KG1 (cell line): Measurements from ENCODE around the gene RBM41.
A peak's percentile ranks its signal among the peaks of the same experiment; 100 is the strongest.
"Not testable (repeated sequence)": the region's sequence is repeated elsewhere in the genome, so short reads cannot be mapped to it uniquely, and the experiment has no call there.

Experiments used
- DNase-seq: peaks from one replicate; lab custom pipeline; 2025; lab: John Stamatoyannopoulos, UW

Gene RBM41

DNA sequence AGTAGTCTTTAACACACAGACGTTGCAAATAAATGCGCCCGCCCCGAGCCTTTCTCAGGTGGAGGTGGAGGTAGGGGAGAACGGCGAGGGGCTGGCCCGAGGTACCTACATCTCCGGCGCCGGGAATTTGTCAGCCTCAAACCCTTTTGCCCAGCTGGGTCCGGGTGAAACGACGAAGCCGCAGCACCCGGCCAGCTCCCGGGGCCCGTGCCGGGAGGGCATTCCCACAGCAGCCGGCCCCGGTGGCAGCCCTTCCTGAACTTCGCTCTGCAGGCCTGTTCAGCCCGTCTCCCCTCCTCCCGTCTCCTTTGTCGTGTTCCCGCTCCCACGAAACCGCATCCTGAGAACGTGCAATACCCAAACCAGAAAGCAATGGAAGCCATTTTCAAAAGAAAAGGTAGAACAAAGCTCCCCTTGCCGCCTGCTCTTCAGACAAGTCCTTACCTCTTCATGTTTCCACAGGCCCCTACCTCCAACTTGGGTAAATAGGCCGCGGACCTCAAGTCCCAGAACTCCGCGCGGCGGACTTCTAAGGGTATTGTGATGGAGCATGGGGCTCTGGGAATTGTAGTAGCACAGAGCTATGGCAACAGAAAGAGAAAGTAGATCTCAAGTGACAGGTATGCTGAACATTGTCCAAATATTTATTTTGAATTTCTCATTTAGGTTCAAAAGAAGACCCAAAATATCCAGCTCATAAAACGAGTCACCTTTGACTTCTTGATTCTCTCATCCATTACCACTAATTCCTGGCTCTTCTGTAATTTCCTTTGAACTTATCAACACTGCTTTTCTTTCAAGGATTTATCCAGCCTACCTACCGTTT lies at the start of gene RBM41:
Gene RBM41, minus strand, starts transcription at position 501 of the 826 bp plus-strand sequence. Its CDS starts 49 bp downstream, at position 452.
- DNase-seq, result peak; percentile 26

DNA sequence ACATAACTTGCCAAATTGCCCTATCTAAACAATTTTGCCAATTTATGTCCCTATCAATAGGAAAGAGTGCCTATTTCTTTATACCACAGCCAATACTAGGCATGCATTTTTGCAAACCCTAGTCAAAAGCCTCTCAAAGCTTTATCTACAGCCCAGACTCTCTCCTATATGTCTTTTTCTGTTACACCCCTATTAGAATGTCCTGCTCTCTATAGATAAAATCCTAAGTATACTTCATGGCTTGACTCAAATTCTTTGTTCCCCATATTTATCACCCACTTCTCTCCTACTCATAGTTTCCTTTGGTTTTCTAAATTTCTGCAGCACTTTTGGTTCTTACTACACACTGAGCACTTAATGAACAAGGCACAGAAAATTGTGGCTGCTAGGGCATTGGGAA lies 49.6 kb upstream of the RBM41 start:
- DNase-seq, result no peak

- no peak for DNase-seq
Observed at GRCh38 chrX:107167163-107167921, 48.7 kb upstream of the RBM41 start.

DNA sequence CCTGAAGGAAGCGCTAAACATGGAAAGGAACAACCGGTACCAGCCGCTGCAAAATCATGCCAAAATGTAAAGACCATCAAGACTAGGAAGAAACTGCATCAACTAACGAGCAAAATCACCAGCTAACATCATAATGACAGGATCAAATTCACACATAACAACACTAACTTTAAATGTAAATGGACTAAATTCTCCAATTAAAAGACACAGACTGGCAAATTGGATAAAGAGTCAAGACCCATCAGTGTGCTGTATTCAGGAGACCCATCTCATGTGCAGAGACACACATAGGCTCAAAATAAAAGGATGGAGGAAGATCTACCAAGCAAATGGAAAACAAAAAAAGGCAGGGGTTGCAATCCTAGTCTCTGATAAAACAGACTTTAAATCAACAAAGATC lies 39.0 kb upstream of the RBM41 start:
- DNase-seq, result not testable (repeated sequence)

- not testable (repeated sequence) for DNase-seq
Observed at GRCh38 chrX:107155621-107156430, 37.2 kb upstream of the RBM41 start.

DNA sequence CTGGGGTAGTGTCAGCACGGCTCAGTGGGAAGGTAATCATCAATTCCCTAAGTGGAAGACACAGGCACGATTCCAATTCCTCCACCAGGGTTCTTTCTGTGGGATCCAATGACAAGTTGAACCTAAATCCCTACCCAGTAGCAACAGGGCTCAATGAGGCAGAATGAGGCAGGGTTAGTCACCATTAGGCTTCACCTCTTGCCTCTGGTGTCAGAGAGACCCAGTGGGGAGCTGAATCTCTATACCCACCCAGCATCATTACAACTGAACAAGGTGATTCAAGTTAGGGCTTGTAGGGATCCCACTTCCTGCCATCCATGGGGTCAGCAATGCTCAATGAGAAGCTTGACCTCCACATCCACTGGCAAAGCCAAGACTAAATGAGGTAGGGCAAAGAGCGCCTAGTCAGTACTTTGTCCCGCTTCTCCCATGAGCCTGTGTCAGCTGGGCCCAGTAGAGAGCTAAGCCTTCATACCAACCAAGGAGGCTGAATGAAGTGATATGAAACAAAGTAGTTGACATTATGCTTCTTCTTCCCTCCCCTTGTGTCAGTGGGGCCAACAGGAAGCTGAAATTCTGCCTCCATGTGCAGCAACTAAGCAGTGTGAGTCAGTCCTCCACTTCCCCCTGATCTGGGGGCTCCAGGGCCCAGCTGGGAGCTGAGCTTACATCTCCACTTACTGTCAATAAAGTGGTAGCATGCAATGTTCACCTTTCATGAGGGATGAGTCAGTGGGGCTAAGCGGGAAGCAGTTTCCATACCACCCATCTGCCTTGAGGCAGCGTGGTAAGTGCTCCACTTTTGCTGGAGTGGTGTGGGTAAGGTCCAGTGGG lies 36.4 kb upstream of the RBM41 start:
- no peak for DNase-seq

- no peak for DNase-seq
Observed at GRCh38 chrX:107153005-107153404, 34.4 kb upstream of the RBM41 start.

DNA sequence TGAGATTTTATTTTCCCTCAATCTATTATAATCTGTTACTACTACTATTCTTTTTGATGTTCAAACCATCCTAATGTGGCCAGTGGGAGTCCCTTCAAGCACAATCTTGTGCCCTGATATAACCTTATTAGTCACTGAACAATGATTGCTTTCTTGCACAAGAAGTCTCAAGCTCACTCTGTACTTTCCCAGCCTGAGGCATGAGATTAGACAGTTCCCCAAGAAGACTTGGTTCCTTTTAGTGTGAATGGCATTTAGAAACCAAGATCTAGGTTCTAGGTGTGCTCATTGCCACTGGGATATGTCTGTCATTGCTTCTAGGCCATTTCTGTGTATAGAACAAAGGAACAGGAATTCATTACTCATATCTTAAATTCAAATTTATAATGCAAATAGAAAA lies 28.0 kb upstream of the RBM41 start:
- DNase-seq, result no peak

GRCh38 chrX:107135965-107136307 lies 17.3 kb upstream of the RBM41 start:
- no peak for DNase-seq

- no peak for DNase-seq
Observed at GRCh38 chrX:107135049-107135964, 16.7 kb upstream of the RBM41 start.

DNA sequence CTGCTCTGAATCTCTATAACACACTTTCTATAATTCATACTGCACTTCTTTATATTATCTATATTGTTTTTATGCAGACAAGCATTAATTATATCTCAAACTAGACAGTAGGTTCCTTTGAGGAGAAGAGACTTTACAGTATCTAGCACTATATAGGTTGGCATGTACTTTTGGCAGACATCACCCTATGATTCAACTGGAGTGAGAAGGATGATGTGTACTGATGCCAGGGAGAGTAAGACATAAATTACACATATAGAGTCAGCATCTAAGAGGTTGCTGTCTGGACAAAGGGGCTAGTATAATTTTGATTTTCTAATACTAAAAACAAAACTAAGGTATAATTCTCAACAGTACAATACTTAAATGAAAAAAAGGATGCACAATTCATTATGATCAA lies 5.1 kb upstream of the RBM41 start:
- no peak for DNase-seq

- DNase-seq, result no peak
Observed at GRCh38 chrX:107119283-107119682, 661 bp upstream of the RBM41 start.

DNA sequence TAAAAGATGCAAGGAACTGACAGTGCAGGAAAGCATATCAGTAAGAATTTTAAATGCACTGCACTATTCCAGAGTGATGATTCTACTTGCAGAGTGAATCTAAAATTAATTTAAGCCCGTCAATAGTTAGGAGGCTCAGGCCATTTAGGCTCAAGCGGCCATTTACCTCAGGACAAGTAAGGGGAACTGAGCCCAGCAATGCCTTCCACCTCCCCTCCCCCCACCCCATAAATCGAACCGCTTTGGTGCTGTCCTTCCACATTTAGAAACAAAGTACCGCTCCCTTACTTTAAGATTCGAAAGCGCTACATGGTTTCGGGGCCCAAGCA lies 665 bp downstream of the RBM41 start:
- no peak for DNase-seq

GRCh38 chrX:107107459-107107858 lies 11.2 kb downstream of the RBM41 start:
- no peak for DNase-seq

- DNase-seq, result no peak
Observed at GRCh38 chrX:107102980-107103379, 15.6 kb downstream of the RBM41 start.

GRCh38 chrX:107076158-107076557 lies 42.5 kb downstream of the RBM41 start:
- DNase-seq, result no peak

DNA sequence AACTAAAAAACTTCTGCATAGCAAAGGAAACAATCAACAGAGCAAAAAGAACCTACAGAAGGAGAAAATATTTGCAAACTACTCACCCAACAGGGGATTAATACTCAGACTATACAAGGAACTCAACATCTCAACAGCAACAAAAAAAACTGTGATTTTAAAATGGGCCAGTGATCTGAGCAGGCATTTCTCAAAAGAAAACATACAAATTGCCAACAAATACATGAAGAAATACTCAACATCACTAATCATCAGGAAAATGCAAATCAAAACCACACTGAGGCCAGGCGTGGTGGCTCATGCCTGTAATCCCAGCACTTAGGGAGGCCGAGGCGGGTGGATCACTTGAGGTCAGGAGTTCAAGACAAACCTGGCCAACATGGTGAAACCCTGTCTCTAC lies 60.9 kb downstream of the RBM41 start:
- not testable (repeated sequence) for DNase-seq

DNA sequence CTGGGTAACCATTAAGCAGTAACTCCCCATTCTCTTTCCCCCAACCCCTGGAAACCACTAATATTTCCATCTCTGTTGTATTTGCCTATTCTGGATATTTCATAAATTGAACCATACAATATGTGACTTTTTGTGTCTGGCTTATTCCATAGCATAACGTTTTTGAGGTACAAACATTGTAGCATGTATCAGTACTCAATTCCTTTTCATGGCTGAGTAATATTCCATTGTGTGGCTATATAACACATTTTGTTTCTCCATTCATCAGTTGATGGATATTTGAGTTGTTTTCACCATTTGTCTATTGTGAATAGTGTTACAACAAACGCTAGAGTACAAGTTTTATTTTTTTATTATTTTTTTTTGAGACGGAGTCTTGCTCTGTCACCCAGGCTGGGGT lies 63.6 kb downstream of the RBM41 start:
- DNase-seq, result no peak

GRCh38 chrX:107050195-107050709 lies 68.4 kb downstream of the RBM41 start:
- no peak for DNase-seq

DNA sequence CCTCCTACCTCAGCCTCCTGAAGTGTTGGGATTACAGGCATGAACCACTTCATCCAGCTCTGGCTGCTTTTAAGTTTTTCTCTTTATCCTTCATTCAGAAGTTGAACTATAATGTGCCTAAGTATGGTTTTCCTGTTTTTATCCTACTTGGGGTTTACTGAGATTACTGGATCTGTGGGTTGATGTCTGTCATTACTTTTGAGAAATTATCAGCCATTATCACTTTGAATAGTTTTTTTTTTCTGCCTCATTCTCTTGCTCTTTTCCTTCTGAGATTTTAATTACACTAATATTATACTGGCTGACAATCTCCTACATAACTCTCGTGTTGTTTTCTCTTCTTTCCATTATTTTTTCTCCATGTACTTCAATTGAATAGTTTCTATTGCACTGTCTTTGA lies 71.0 kb downstream of the RBM41 start:
- no peak for DNase-seq
